NCI-H446 treated with DMSO at 0.1 percent for 48 hours (cell line): ENCODE measurements around the gene SNCAIP.
"Not testable (repeated sequence)": the region's sequence is repeated elsewhere in the genome, so short reads cannot be mapped to it uniquely, and the experiment has no call there.

Source experiments
- DNase-seq: peaks from one replicate; lab custom pipeline; 2025; lab: John Stamatoyannopoulos, UW

The SNCAIP gene

DNA sequence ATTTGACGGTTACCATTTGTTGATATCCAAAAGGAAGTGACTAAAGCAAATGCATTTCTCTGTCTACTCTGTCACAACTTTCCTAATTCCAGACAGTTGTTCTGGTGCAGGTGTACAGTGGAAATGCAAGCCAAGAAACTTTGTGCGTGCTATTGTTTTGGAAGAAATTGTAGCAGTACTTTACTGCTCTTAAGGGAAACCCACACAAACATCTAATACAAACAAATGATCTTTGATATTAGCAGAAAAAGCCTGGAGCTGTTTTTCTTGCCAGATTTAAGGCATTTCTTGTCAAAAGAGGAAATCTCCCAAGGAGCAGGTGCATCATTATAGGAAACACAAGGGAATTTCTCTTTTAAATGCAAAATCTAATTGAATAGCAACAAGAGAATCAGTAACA lies 2.0 kb downstream of the SNCAIP start:
- DNase-seq = no peak

- DNase-seq = no peak
Observed at GRCh38 chr5:122315521-122315920, 3.5 kb downstream of the SNCAIP start.

DNA sequence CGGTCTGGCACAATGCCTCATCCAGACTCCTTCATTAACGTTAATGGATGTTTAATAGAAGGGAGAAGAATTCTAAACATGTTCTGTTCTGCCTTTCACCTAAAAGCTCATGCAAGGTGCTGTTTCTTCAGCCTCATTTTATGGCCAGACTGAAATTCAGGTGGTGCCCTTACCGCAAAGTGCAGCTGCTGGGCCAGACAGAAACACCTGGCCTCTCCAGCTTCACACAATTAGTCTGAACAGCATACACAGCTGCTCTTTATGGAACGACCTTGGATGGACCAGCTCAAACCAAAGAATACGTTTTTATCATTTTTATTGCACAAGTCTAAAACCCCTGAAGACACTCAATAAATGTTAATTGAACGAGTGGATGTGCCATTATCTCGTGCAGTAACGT lies 4.6 kb downstream of the SNCAIP start:
- DNase-seq = no peak

GRCh38 chr5:122319897-122320296 lies 7.9 kb downstream of the SNCAIP start:
- DNase-seq = no peak

- no peak for DNase-seq
Observed at GRCh38 chr5:122321921-122322320, 9.9 kb downstream of the SNCAIP start.

- DNase-seq = no peak
Observed at GRCh38 chr5:122322801-122323548, 10.9 kb downstream of the SNCAIP start.

DNA sequence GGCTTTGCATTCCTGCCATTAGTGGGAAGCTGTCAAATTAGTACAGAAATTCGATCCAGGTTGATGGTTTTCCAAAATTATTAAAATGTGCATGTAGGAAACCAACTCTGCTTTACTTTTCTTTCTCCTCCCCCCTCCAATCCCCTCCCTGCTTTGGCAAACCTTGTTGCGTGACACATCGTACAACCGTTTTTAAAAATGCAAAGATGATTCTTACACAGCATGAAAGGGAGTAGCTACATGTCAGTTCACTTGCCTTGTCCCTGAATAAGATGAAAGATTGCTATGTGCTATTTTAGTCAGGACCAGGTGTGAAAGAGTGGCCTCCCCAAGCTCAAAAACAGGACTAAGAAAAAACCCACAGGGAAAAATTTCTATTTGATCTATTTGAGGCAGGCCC lies 11.7 kb downstream of the SNCAIP start:
- no peak for DNase-seq

DNA sequence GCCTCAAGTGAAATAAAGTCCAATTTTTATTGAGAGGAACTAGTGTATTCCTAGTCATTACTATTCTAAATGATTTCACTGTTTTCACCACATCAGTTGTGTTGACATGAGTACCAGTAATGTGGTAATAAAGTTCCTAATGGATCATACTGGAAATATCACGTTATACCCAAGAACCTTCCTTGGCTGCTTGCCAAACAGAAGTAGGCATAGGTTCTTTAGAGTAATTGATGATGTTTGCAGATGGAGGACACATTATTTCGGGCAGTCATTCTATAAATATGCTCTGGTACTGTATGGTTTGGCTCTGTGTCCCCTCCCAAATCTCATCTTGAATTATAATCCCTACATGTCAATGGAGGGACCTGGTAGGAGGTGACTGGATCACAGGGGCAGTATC lies 15.1 kb downstream of the SNCAIP start:
- peak; percentile 21 for DNase-seq

- DNase-seq = no peak
Observed at GRCh38 chr5:122330881-122331280, 18.8 kb downstream of the SNCAIP start.

DNA sequence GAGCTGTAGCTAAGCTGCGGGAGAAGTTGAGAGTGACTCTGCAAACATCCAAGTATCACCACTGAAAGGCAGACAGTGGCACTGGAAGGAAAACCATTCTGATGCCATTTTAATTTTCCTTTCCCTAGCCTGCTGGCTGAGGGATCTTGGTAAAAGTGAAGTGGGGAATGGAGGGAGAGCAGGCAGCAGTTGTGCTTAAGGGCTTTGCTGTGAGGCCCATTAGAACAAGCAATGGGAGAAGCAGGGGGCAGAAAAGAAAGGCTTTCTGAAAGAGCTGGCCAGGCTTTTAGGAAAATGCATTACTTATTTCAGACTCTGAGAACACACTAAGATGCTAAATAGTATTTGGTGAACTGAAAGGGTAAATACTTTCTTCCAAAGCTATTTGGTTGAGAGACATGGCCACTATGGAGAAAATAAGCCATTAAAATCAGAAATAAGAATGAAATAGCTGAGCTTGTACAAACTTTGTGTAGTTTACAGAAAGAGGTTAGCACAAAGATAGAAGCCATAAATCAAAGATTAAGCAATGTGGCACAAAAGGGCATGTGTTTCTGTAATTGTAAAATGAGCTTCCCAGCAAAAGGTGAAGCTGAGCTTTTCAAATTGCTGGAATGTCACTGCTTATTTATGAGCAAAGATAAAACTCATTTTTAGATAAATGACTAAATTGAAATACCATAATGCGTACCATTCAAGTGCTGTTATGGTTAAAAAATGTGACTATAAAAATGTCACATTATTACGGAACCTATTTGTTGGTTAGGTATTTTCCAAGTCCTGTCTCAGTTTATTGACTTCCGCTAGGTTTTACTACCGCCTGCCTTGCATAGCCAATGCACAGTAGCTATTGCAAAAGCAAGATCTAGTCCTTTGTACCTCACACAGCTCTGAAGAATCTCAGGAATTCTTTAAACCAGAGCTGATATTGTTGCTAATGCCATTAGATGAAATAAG lies 20.8 kb downstream of the SNCAIP start:
- DNase-seq = no peak

- no peak for DNase-seq
Observed at GRCh38 chr5:122333564-122333963, 21.5 kb downstream of the SNCAIP start.

- DNase-seq = no peak
Observed at GRCh38 chr5:122339591-122339990, 27.6 kb downstream of the SNCAIP start.

GRCh38 chr5:122341087-122341486 lies 29.1 kb downstream of the SNCAIP start:
- no peak for DNase-seq

- no peak for DNase-seq
Observed at GRCh38 chr5:122342256-122342655, 30.2 kb downstream of the SNCAIP start.

DNA sequence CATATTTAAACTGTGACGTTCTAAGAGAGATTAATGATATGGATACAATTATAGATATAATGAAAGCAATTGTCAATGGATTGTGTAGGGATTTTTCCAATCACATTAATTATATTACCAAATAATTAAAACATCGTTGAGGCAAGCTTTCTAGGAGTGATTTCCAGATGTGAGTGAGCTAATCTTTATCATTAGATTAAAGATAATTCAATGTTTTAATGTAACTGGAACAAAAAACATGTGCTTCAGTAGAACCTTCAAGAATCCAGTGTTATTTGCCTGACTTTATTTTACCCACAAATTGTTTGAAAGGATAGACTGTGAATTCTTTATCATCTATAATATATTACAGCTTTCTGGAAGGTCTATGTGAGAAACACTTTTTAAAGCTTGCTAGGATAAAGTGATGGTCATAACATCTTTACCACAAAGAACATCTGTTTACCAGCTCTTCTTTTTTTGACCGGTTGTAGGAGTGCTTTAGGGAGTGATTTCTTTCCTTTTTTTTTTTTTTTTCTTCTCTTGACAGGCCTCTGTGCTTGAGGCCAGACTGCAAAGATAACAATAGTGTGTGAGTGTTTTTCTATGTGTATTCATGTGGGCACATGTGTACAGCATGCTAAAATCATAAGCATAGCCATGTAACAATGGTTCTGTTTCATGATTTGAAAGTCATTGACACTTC lies 35.0 kb downstream of the SNCAIP start:
- DNase-seq = no peak

DNA sequence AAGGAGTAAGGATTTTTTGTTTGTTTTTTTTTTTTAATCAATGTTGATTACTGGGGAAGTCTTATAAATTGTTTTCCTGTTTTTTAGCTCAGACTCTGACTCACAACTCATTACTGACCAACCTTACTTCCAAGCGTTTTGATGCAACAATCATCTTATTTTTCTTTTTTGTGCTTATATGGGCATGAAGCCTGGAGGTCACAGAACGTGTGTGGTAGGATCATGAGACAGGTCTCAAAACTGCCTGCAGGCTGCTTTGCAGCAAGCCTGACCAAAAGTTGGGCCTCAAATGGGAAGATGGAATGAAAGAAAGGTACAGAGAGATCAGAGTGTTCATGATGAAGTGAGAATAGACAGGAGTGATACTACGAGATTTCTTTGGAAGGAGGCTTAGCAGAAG lies 38.5 kb downstream of the SNCAIP start:
- DNase-seq = no peak

DNA sequence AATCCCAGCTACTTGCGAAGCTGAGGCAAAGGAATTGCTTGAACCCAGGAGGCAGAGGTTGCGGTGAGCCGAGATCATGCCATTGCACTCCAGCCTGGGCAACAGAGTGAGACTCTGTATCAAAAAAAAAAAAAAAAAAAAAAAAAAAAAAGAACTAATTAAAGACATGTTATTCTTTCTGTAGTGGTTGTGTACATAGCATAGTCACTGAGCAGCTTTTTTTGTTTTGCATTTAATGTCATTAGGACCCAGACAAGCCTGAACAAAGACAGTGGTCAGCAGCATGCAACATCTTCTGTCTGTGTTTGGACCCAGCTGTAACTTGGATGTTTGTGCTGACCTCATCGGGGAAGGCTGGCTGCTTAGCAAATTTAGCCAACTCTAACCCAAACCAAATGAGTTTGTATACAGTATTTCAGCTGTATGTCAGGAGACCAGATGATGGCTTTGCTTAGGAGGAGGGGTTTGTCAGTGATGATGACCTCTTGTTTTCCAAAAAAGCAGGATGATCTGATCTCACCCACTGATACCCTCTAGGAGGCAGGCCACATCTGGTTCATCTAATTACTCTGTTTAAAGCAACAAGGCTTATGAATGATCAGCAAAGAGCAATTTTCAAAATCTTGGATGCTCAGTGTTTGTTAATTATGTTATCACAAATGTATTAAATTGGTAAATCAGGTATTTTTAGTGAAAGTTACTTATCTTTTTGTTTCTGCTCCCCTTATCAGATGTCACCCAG lies 39.5 kb downstream of the SNCAIP start:
- DNase-seq = peak; percentile 9

DNA sequence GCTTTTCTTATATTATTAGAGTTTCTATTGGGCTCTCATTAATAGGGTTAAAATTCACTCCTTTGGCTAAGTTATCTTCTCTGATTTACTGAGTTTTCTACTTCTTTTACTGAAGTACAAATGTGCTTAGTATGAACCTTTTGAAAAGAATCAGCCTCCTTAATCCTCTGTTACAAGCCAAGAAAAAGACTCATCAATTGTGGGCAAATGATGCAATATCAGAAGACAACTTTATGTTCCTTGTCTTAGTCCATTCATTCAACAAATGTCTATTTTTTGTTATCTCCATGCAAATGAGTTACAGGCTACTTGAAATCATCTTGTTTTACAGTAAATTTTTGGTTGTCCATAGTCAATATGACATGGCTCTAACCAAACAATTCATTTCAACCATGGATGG lies 40.3 kb downstream of the SNCAIP start:
- DNase-seq = no peak

- DNase-seq = not testable (repeated sequence)
Observed at GRCh38 chr5:122353361-122353760, 41.3 kb downstream of the SNCAIP start.

DNA sequence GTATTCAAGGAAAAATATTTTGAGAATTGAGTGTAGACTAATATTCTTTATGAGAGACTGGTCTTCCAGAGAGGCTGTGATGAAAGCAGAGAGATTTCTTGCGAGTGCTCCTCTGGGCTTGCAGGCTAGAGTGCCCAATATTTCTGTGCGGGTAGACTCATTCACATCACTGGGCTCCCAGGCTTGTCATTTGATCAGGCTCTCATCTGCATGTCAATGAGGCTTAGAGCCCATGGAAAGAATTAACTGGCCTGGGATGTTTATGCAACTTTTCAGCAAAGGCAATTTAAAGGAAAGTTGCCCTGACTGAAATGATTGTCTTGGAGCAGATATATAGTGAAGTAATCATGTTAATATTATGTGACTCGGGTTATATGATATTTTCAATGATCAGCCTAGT lies 42.3 kb downstream of the SNCAIP start:
- DNase-seq = no peak

- no peak for DNase-seq
Observed at GRCh38 chr5:122355324-122355723, 43.3 kb downstream of the SNCAIP start.

DNA sequence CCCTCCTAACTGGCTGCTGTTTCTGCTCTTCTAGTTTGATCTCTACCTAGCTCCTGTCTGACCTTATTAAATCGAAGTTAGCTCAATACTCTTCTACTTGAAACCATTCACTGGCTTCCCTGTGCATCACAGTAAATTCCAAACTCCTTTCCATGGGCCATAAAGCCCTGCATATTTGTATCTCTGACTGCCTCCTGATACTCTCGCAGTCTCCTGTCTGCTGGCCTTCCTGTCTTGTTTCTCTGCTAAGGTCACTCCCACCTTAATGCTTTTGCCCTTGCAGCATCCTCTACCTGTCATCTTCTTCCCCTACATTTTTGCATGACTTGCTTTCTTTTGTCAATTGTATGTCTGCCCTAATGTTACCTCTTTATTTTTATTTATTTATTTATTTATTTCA lies 44.8 kb downstream of the SNCAIP start:
- DNase-seq = no peak
